Thoracic aorta (tissue), 2 donors: ENCODE results near the gene AIDA. TPM values are rescaled to one million over a fixed set of nuclear protein-coding genes. Genes with fewer than 3 reads are reported as not detected.

ENCODE experiments used
- ATAC-seq: fragments of 150-250 bp; one replicate; pipeline ENCODE4 v1.8.0; 2017; ENCODE audit warnings: low read depth; ENCODE audit not compliant: insufficient number of reproducible peaks, low FRiP score
- DNase-seq: peaks from one replicate; pipeline ENCODE4 v3.0.0-alpha.2; 2020; ENCODE audit warnings: low spot score
- H3K27ac ChIP-seq, 2 donors: fragments of 200-600 bp; sonication (generic); 1 replicate in 1 of 2; 2 replicates in 1 of 2; pipeline ENCODE4 v1.5.1; 2016; ENCODE audit warnings: mild to moderate bottlenecking in 2 of 2, moderate library complexity in 2 of 2
- H3K27me3 ChIP-seq: fragments of 200-600 bp; sonication (generic); replicated peaks from 2 replicates; pipeline ENCODE4 v1.6.0; 2016; ENCODE audit warnings: mild to moderate bottlenecking; ENCODE audit not compliant: insufficient read depth
- H3K36me3 ChIP-seq: fragments of 200-600 bp; sonication (generic); one replicate; pipeline ENCODE4 v1.5.1; 2016
- H3K4me1 ChIP-seq, 2 donors: fragments of 200-600 bp; sonication (generic); 1 replicate in 1 of 2; 2 replicates in 1 of 2; pipeline versions ENCODE4 v1.5.1 to v1.6.0; 2016; ENCODE audit warnings: low read depth in 2 of 2, mild to moderate bottlenecking in 1 of 2; ENCODE audit not compliant: control insufficient read depth in 1 of 2
- H3K4me3 ChIP-seq: fragments of 200-600 bp; sonication (generic); 2 replicates; pipeline ENCODE4 v1.5.1; 2016; ENCODE audit warnings: mild to moderate bottlenecking
- H3K9me3 ChIP-seq: fragments of 200-600 bp; sonication (generic); 2 replicates; pipeline ENCODE4 v1.5.1; 2016
- CTCF ChIP-seq: fragments of 200-600 bp; sonication (generic); IDR thresholded peaks from one replicate; pipeline ENCODE4 v1.5.1; 2019; ENCODE audit warnings: antibody characterized with exemption
- total RNA-seq, 2 donors: library from RNA; depleted of rRNA; stranded (reverse); fragments of >200 nt; gene quantifications; one replicate each; pipeline versions ENCODE4 v1.1.0 to v1.2.3, GENCODE V29; 2016

Gene AIDA
- total RNA-seq, 2 donors from 2014 or later = 59.2 to 61.7 TPM

GRCh38 chr1:222624214-222624613 is 88.1 kb downstream of the AIDA start:
- H3K27me3 ChIP-seq = no peaks in the 10 kb centered on the region
- peaks cover 3% of the 10 kb centered on the region for H3K36me3 ChIP-seq
- H3K9me3 ChIP-seq = no peaks in the 10 kb centered on the region
- DNase-seq = no peak
- H3K4me3 ChIP-seq = no peak overlapping the region
- peaks cover 0 to 21% of the 10 kb centered on the region in 2 donors for H3K4me1 ChIP-seq
- H3K27ac ChIP-seq = no peak overlapping the region
- ATAC-seq = no peak
- TF ChIP-seq CTCF = no peak

GRCh38 chr1:222623458-222623857 is 88.8 kb downstream of the AIDA start:
- Histone ChIP-seq H3K9me3 (no peaks in the 10 kb centered on the region), H3K27me3 (no peaks in the 10 kb centered on the region), H3K4me1 (peaks cover 0 to 26% of the 10 kb centered on the region in 2 donors), H3K27ac (no peak overlapping the region), H3K4me3 (no peak overlapping the region), H3K36me3 (peaks cover 3% of the 10 kb centered on the region)
- DNase-seq (no peak), ATAC-seq (no peak)
- TF ChIP-seq CTCF = no peak

DNA sequence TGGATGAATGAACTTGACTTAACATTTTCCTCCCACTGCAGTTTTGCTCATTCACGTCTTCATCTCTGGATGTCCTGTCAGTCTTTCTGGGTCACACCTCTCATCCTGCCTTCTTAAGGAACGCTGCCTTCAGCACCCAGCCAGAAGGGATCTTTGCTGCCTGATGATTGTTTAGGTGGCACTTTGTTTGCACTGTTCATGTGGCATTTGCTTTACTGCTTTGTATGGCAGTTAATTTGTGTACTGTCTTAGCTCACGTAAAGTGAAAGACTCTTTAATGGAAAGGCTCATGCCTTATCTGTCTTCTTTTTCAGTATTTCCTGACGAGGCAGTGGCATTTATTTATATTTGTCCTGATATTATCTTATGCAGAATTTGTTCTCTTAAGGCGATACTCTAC is 89.5 kb downstream of the AIDA start:
- Histone ChIP-seq H3K4me1 (peaks cover 0 to 26% of the 10 kb centered on the region in 2 donors), H3K4me3 (no peak overlapping the region), H3K9me3 (no peaks in the 10 kb centered on the region), H3K27ac (no peak overlapping the region), H3K27me3 (no peaks in the 10 kb centered on the region), H3K36me3 (peaks cover 3% of the 10 kb centered on the region)
- TF ChIP-seq CTCF = no peak
- DNase-seq (no peak), ATAC-seq (no peak)

- Histone ChIP-seq H3K36me3 (peaks cover 3% of the 10 kb centered on the region), H3K9me3 (no peaks in the 10 kb centered on the region), H3K27me3 (no peaks in the 10 kb centered on the region), H3K4me3 (no peak overlapping the region), H3K4me1 (peaks cover 5 to 19% of the 10 kb centered on the region in 2 donors), H3K27ac (no peak overlapping the region)
- no peak for ATAC-seq
- DNase-seq = no peak
- no peak for TF ChIP-seq CTCF
Measured at GRCh38 chr1:222620566-222620965, 91.7 kb downstream of the AIDA start.

DNA sequence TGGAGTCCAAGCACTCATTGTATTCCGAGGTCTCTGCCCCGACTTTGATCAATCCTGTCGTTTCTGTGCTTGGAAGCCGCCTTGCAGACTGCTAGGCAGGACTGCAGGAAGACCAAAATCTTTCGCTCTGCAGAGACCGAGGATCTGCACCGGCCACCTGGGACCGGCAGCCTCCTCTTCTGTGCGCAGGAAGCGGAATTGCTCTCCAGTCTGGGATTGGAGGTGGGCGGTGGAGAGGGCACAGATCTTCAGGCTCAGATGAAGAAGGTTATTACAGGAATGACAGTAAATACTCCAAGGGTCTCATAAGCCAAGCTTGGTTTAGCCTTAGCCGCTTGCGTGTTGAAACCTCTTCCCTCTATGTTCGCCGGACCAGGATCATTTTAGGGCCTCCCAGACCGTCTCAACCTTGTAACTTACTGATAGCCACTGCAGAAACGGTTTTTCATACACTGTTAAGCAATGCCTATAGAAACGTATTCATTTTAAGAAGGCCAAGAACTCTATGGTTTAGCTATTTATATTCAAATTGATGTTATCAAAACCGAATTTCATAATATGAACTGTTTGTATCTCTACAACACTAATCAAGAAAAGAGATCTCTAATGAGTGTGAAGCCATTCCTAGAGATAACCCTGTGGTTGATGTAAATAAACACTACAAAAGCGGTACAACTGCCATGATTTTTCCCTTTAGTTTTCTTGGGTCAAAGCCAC is 93.3 kb downstream of the AIDA start:
- Histone ChIP-seq H3K27me3 (no peaks in the 10 kb centered on the region), H3K36me3 (peaks cover 3% of the 10 kb centered on the region), H3K9me3 (no peaks in the 10 kb centered on the region), H3K4me1 (peaks cover 5 to 19% of the 10 kb centered on the region in 2 donors), H3K4me3 (peak overlapping the region; percentile 97), H3K27ac (peak overlapping the region; percentile 77 to 89)
- DNase-seq (no peak), ATAC-seq (no peak)
- no peak for TF ChIP-seq CTCF

Other genes starting within 250 kb of the AIDA start
- gene HHIPL2, start 164.4 kb downstream of the AIDA start, total RNA-seq = not detected
- gene TAF1A, start 122.6 kb downstream of the AIDA start, total RNA-seq = 1 to 10 TPM; 2.0 to 2.8 TPM
- gene MIA3, start 94.4 kb downstream of the AIDA start, total RNA-seq = 10 to 100 TPM; 44.0 to 72.9 TPM
- gene BROX, start 73 bp upstream of the AIDA start, total RNA-seq = 10 to 100 TPM; 24.4 to 36.0 TPM
- gene FAM177B, start 24.7 kb upstream of the AIDA start, total RNA-seq = 1 to 10 TPM in 1 of 2 donors, not detected in 1; 3.1 TPM
- 1 to 10 TPM; 5.6 to 7.0 TPM for gene DISP1, start 102.5 kb upstream of the AIDA start, total RNA-seq